GM23338 (cell line): ENCODE measurements around the gene NHLRC3. TPM values are rescaled to one million over a fixed set of nuclear protein-coding genes. Genes with fewer than 3 reads are reported as not detected.

Source experiments
- ATAC-seq: fragments of 200-7000 bp; cut with Tn5 transposase; 3 replicates; pipeline ENCODE4 v1.9.1; 2020
- DNase-seq: peaks from one replicate; pipeline ENCODE4 v3.0.0-alpha.2; 2015; ENCODE audit warnings: low spot score
- H2AFZ ChIP-seq: fragments of 200-600 bp; sonication (generic); 2 replicates; pipeline ENCODE4 v1.8.0; 2016; ENCODE audit warnings: antibody characterized with exemption, mild to moderate bottlenecking, moderate library complexity
- H3F3A ChIP-seq: fragments of 200-600 bp; sonication (generic); replicated peaks from 2 replicates; pipeline ENCODE4 v1.8.0; 2017; ENCODE audit warnings: antibody characterized with exemption, mixed run types, low read depth
- H3K27ac ChIP-seq: fragments of 200-600 bp; sonication (generic); 2 replicates; pipeline ENCODE4 v1.6.1; 2016; ENCODE audit warnings: low read depth
- H3K27me3 ChIP-seq: fragments of 200-600 bp; sonication (generic); 2 replicates; pipeline ENCODE4 v1.8.0; 2016; ENCODE audit warnings: mild to moderate bottlenecking, mixed run types, moderate library complexity; ENCODE audit not compliant: insufficient read depth
- H3K36me3 ChIP-seq: fragments of 200-600 bp; sonication (generic); 2 replicates; pipeline ENCODE4 v1.8.0; 2016; ENCODE audit warnings: mild to moderate bottlenecking; ENCODE audit not compliant: insufficient read depth
- H3K4me1 ChIP-seq: fragments of 200-600 bp; sonication (generic); 2 replicates; pipeline ENCODE4 v1.8.0; 2016; ENCODE audit warnings: mild to moderate bottlenecking, moderate library complexity; ENCODE audit not compliant: insufficient read depth
- H3K4me2 ChIP-seq: fragments of 200-600 bp; sonication (generic); 2 replicates; pipeline ENCODE4 v1.7.1; 2017; ENCODE audit warnings: mixed run types
- H3K4me3 ChIP-seq: fragments of 200-600 bp; sonication (generic); 2 replicates; pipeline ENCODE4 v1.6.1; 2016; ENCODE audit warnings: mixed run types
- H3K79me2 ChIP-seq: fragments of 200-600 bp; sonication (generic); replicated peaks from 2 replicates; pipeline ENCODE4 v1.8.0; 2017; ENCODE audit warnings: mild to moderate bottlenecking; ENCODE audit not compliant: insufficient read depth
- H3K9me2 ChIP-seq: fragments of 200-600 bp; sonication (generic); 2 replicates; pipeline ENCODE4 v1.8.0; 2017; ENCODE audit not compliant: insufficient read depth
- H4K20me1 ChIP-seq: fragments of 200-600 bp; sonication (generic); replicated peaks from 2 replicates; pipeline ENCODE4 v1.8.0; 2017; ENCODE audit warnings: mild to moderate bottlenecking; ENCODE audit not compliant: insufficient read depth
- H3K27ac Mint-ChIP-seq: 2 replicates; pipeline ENCODE4 v1.8.0; 2020; ENCODE audit warnings: inconsistent platforms, mild to moderate bottlenecking, moderate library complexity, mixed read lengths
- H3K27me3 Mint-ChIP-seq: 3 replicates; pipeline ENCODE4 v1.8.0; 2022; ENCODE audit warnings: low read depth, mild to moderate bottlenecking, moderate library complexity, mixed read lengths, inconsistent platforms; ENCODE audit not compliant: insufficient read depth, poor library complexity
- H3K36me3 Mint-ChIP-seq: 3 replicates; pipeline ENCODE4 v1.8.0; 2021; ENCODE audit warnings: low read depth, mild to moderate bottlenecking, inconsistent platforms, moderate library complexity, mixed read lengths
- H3K4me1 Mint-ChIP-seq: 3 replicates; pipeline ENCODE4 v1.8.0; 2020; ENCODE audit warnings: mild to moderate bottlenecking, inconsistent platforms, mixed read lengths
- H3K4me3 Mint-ChIP-seq: 3 replicates; pipeline ENCODE4 v1.8.0; 2021; ENCODE audit warnings: moderate library complexity, mild to moderate bottlenecking, inconsistent platforms, mixed read lengths
- H3K9me3 Mint-ChIP-seq: 3 replicates; pipeline ENCODE4 v1.8.0; 2020; ENCODE audit warnings: moderate library complexity, mild to moderate bottlenecking, inconsistent platforms, mixed read lengths
- CREB1 ChIP-seq: fragments of 250-450 bp; sonication (Bioruptor Pico); IDR thresholded peaks from 2 replicates; pipeline ENCODE4 v1.5.0; 2020; ENCODE audit warnings: low read depth, mild to moderate bottlenecking, moderate library complexity
- CTCF ChIP-seq, 2 experiments: fragments of 200-600 bp in 1 of 2; sonication (generic) in 1 of 2; conservative IDR thresholded peaks; 2 replicates each; pipeline versions ENCODE4 v1.5.1 to v1.6.1; 2016 to 2017; ENCODE audit warnings: antibody characterized with exemption in 2 of 2, low read depth in 2 of 2, mild to moderate bottlenecking in 2 of 2, moderate library complexity in 1 of 2
- ETS1 ChIP-seq: IDR thresholded peaks from 2 replicates; pipeline ENCODE4 v1.6.1; 2016; ENCODE audit warnings: antibody characterized with exemption
- EZH2 ChIP-seq: fragments of 200-600 bp; sonication (generic); IDR thresholded peaks from one replicate; pipeline ENCODE4 v1.8.0; 2017; ENCODE audit warnings: antibody characterized with exemption, mild to moderate bottlenecking, low read depth; ENCODE audit not compliant: unreplicated experiment
- EZH2phosphoT487 ChIP-seq: fragments of 200-600 bp; sonication (generic); IDR thresholded peaks from one replicate; pipeline ENCODE4 v1.8.1; 2018; ENCODE audit warnings: antibody characterized with exemption; ENCODE audit not compliant: unreplicated experiment
- JUNB ChIP-seq: IDR thresholded peaks from one replicate; pipeline ENCODE4 v1.6.1; 2016; ENCODE audit warnings: antibody characterized with exemption; ENCODE audit not compliant: unreplicated experiment
- NANOG ChIP-seq: IDR thresholded peaks from 2 replicates; pipeline ENCODE4 v1.6.1; 2016; ENCODE audit warnings: antibody characterized with exemption, borderline replicate concordance
- POLR2AphosphoS5 ChIP-seq: IDR thresholded peaks from 2 replicates; pipeline ENCODE4 v1.6.1; 2016; ENCODE audit warnings: antibody characterized with exemption, low read depth
- REST ChIP-seq: IDR thresholded peaks from one replicate; pipeline ENCODE4 v1.6.1; 2018; ENCODE audit warnings: antibody characterized with exemption; ENCODE audit not compliant: unreplicated experiment
- STAT1 ChIP-seq: IDR thresholded peaks from one replicate; pipeline ENCODE4 v1.6.1; 2016; ENCODE audit warnings: antibody characterized with exemption; ENCODE audit not compliant: unreplicated experiment
- ZNF114 ChIP-seq: fragments of 250-450 bp; sonication (Bioruptor Pico); IDR thresholded peaks from 2 replicates; pipeline ENCODE4 v1.5.0; 2020; ENCODE audit warnings: mild to moderate bottlenecking, moderate library complexity
- ZNF331 ChIP-seq: fragments of 250-450 bp; sonication (Bioruptor Pico); IDR thresholded peaks from 2 replicates; pipeline ENCODE4 v1.5.0; 2020; ENCODE audit warnings: low read depth, mild to moderate bottlenecking, moderate library complexity
- ZNF462 ChIP-seq: fragments of 250-450 bp; sonication (Bioruptor Pico); IDR thresholded peaks from 2 replicates; pipeline ENCODE4 v1.5.0; 2020; ENCODE audit warnings: mild to moderate bottlenecking, moderate library complexity
- polyA plus RNA-seq: library from polyadenylated mRNA; unstranded; fragments of >200 nt; fragmentation: Nextera tagmentation; extraction: Ambion mirVana; gene quantifications from 2 replicates; pipeline ENCODE4 v1.2.1, GENCODE V29; 2016
- total RNA-seq: library from RNA; depleted of rRNA; stranded (reverse); fragments of >200 nt; shearing (Covaris generic); gene quantifications from 2 replicates; pipeline ENCODE4 v1.2.3, GENCODE V29; 2014

The NHLRC3 gene
- total and polyA plus RNA-seq, 2 experiments from 2014 or later = 11.8 to 15.6 TPM

- DNase-seq = no peak
- no peak for ATAC-seq
- Histone ChIP-seq H3F3A (no peaks in the 10 kb centered on the region), H3K36me3 (no peaks in the 10 kb centered on the region), H3K79me2 (peaks cover 3% of the 10 kb centered on the region), H2AFZ (no peak overlapping the region), H3K9me2 (no peaks in the 10 kb centered on the region), H3K27ac (no peak overlapping the region), H3K27me3 (no peaks in the 10 kb centered on the region), H3K4me1 (peaks cover 14% of the 10 kb centered on the region), H3K4me3 (no peak overlapping the region), H4K20me1 (no peaks in the 10 kb centered on the region), H3K4me2 (no peak overlapping the region)
- H3K4me3 Mint-ChIP-seq = no peak overlapping the region
- H3K4me1 Mint-ChIP-seq = peaks cover 28% of the 10 kb centered on the region
- no peak overlapping the region for H3K27ac Mint-ChIP-seq
- H3K27me3 Mint-ChIP-seq = no peaks in the 10 kb centered on the region
- TF ChIP-seq ZNF331 (CRISPR knock-in tag) (no peak), ZNF114 (CRISPR knock-in tag) (no peak), CTCF (conservative IDR thresholded peaks at IDR 0.05; ENCODE audit: low read depth in 2 of 2) (no peak), STAT1 (no peak), REST (no peak), EZH2 (no peak), ETS1 (no peak), CREB1 (CRISPR knock-in tag) (no peak), ZNF462 (CRISPR knock-in tag) (no peak), POLR2AphosphoS5 (no peak), EZH2phosphoT487 (no peak), NANOG (no peak), JUNB (no peak)
- no peaks in the 10 kb centered on the region for H3K9me3 Mint-ChIP-seq
- H3K36me3 Mint-ChIP-seq = peaks cover 6% of the 10 kb centered on the region; the same call in 2 of the 3 replicates
Measured at GRCh38 chr13:39044536-39044935, 6.3 kb downstream of the NHLRC3 start.
